Right lobe of liver (tissue), 6 donors: ENCODE measurements around the gene EPB41. TPM values are rescaled to one million over a fixed set of nuclear protein-coding genes. Genes with fewer than 3 reads are reported as not detected.

Experiments
- ATAC-seq, 4 donors: fragments of 200-7000 bp; cut with Tn5 transposase; one replicate each; pipeline ENCODE4 v1.9.1; 2020; ENCODE audit warnings: mild to moderate bottlenecking in 4 of 4, moderate library complexity in 4 of 4
- DNase-seq, 3 donors: peaks; one replicate each; pipeline ENCODE4 v3.0.0-alpha.2; 2020
- H3K27ac ChIP-seq, 3 donors: fragments of 200-600 bp; one replicate each; pipeline ENCODE4 v1.8.0; 2022
- H3K27me3 ChIP-seq, 2 donors: fragments of 200-600 bp; one replicate each; pipeline ENCODE4 v1.8.0; 2022
- H3K36me3 ChIP-seq, 4 donors: fragments of 200-600 bp; sonication (generic) in 1 of 4; one replicate each; pipeline versions ENCODE4 v1.5.1 to v1.8.0; 2017 to 2022; ENCODE audit warnings: control low read depth in 1 of 4
- H3K4me1 ChIP-seq, 4 donors: fragments of 200-600 bp; sonication (generic) in 1 of 4; one replicate each; pipeline versions ENCODE4 v1.5.1 to v1.8.0; 2017 to 2022; ENCODE audit warnings: control low read depth in 1 of 4
- H3K4me3 ChIP-seq, 3 donors: fragments of 200-600 bp; one replicate each; pipeline ENCODE4 v1.8.0; 2022
- H3K9me3 ChIP-seq, 4 donors: fragments of 200-600 bp; sonication (generic) in 1 of 4; one replicate each; pipeline versions ENCODE4 v1.5.1 to v1.8.0; 2017 to 2022; ENCODE audit warnings: control low read depth in 1 of 4
- POLR2A ChIP-seq: fragments of 450-650 bp; IDR thresholded peaks from one replicate; pipeline ENCODE4 v1.6.1; 2017; ENCODE audit warnings: antibody characterized with exemption, mild to moderate bottlenecking
- WGBS: methylation state at CpG from one replicate; pipeline ENCODE4 v1.1.6; 2018; ENCODE audit warnings: low coverage, low lambda C conversion rate; ENCODE audit not compliant: insufficient coverage; ENCODE audit errors: missing lambda C conversion rate; 5-methylcytosine and 5-hydroxymethylcytosine counted together
- intact Hi-C, 2 donors: fragments of 100-400 bp; cut with DNase I; formaldehyde crosslinking; loops; one replicate each; pipeline versions ENCODE4 v1.11.2 to v1.14.1; 2022
- total RNA-seq, 6 experiments: library from RNA; depleted of rRNA in 2 of 6; stranded (reverse); fragments of >200 nt in 2 of 6; fragmentation: NEBNext Ultra II Directional in 3 of 6; extraction: Animal tissue kit (Norgen Biotek cat#: 25700) in 3 of 6; gene quantifications; one replicate each; pipeline versions ENCODE4 v1.1.0 to v1.2.4, GENCODE V29; 2016 to 2023
- TF ChIP-seq, protein P1 (sequence below), 4 donors: fragments of 200-600 bp in 3 of 4; fragments of 450-650 bp in 1 of 4; IDR thresholded peaks; one replicate each; pipeline versions ENCODE4 v1.5.1 to v1.8.0; 2016 to 2022; ENCODE audit warnings: antibody characterized with exemption in 4 of 4, mild to moderate bottlenecking in 2 of 4
- donor health status: DM: no; HTN: yes; CAD: no.
- donor health status: DM: no; HTN: no; CAD: no.
- donor health status: DM: no; HTN: no; CAD: no.
- donor health status: DM: no; HTN: yes; CAD: no.
- donor health status: DM: no; HTN: yes; CAD: no.

The EPB41 gene
- total RNA-seq, 6 experiments from 2014 or later, result 35.3 to 58.7 (median 49.2) TPM

DNA sequence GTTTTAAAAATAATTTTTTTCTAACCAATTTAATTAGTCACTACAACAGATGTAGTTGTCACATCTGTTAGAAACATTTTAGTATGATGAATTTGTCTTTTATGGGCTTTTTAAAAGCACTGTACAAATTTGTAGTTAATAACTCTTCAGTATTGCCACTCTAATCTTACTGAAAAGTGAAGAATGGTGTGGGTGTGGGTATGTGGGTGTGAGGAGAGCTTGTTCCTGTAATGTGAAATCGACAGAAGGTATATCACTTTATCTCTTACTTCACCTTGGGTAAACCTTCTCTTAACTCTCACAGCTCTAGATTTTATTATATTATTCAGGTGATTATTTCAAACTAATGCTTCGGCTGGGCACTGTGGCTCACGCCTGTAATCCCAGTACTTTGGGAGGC is 166.8 kb downstream of the EPB41 start:
- H3K27me3 ChIP-seq, result no peaks in the 10 kb centered on the region
- no peaks in the 10 kb centered on the region for H3K36me3 ChIP-seq
- no peak for DNase-seq
- WGBS, result 83% methylated on average over 3 of the region's 3 CpGs
- H3K9me3 ChIP-seq, result no peaks in the 10 kb centered on the region
- TF ChIP-seq POLR2A, result no peak
- TF ChIP-seq, protein P1, sequence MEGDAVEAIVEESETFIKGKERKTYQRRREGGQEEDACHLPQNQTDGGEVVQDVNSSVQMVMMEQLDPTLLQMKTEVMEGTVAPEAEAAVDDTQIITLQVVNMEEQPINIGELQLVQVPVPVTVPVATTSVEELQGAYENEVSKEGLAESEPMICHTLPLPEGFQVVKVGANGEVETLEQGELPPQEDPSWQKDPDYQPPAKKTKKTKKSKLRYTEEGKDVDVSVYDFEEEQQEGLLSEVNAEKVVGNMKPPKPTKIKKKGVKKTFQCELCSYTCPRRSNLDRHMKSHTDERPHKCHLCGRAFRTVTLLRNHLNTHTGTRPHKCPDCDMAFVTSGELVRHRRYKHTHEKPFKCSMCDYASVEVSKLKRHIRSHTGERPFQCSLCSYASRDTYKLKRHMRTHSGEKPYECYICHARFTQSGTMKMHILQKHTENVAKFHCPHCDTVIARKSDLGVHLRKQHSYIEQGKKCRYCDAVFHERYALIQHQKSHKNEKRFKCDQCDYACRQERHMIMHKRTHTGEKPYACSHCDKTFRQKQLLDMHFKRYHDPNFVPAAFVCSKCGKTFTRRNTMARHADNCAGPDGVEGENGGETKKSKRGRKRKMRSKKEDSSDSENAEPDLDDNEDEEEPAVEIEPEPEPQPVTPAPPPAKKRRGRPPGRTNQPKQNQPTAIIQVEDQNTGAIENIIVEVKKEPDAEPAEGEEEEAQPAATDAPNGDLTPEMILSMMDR (IDR thresholded peaks at IDR 0.05), result no peak
- H3K27ac ChIP-seq, result no peak overlapping the region
- ATAC-seq, result no peak
- intact Hi-C loops, result no loop called here
- H3K4me1 ChIP-seq, result peaks cover 0 to 14% (median 4%) of the 10 kb centered on the region in 4 donors
- no peak overlapping the region for H3K4me3 ChIP-seq

- Histone ChIP-seq H3K36me3 (no peaks in the 10 kb centered on the region), H3K9me3 (no peaks in the 10 kb centered on the region), H3K4me3 (no peak overlapping the region), H3K27ac (peak overlapping the region in 1 of 3 donors; percentile 33), H3K4me1 (peaks cover 0 to 14% (median 4%) of the 10 kb centered on the region in 4 donors), H3K27me3 (no peaks in the 10 kb centered on the region)
- 25% methylated on average over 3 of the region's 3 CpGs for WGBS
- TF ChIP-seq, protein P1 (IDR thresholded peaks at IDR 0.05), result no peak
- TF ChIP-seq POLR2A, result no peak
- DNase-seq (no peak), ATAC-seq (peak; percentile 87 to 92 (median 90))
- intact Hi-C loops, result no loop called here
Observed at GRCh38 chr1:29082519-29082918, 168.2 kb downstream of the EPB41 start.

DNA sequence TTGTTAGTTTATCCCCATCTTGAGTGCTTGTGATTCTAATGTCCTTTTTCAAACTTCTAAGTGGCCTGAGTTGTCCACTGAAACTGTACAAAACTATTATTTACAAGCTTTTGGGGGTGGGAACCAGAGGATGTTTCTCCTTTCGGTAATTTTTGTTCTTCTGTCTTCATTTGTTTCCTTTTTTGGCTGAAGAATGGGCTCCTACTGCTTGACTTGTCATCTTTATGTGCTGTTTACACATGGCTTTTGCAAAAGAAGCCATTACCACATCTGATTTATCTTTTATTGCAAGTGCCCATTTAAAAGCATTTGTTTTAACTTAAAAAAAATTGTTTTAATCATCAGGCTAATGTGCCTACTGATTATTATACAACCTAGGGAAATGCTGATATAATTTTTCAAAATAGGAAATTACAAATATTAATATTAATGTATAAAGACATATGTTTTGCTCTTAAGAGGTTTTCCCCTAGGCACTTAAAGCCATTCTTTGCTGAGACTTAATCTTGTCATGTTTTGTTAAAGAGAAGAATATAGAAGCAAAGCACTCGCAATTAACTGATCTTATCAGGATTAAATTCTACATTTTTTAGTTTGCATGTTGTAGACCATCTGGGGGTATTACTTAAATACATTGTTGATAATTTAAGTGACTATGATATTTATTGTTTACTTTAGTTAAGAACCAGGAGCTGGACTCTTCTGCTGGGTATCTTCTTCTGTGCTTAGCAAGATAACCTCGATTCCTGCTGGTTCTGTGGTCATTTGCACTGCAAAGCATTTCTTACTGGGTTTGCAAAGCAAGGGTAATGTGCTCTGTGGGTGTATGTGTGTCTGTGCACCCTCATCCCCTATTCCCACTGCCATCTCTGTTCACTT is 169.2 kb downstream of the EPB41 start:
- no peaks in the 10 kb centered on the region for H3K9me3 ChIP-seq
- H3K4me1 ChIP-seq, result peaks cover 0 to 14% (median 4%) of the 10 kb centered on the region in 4 donors
- intact Hi-C loops, result no loop called here
- H3K27ac ChIP-seq, result peak overlapping the region in 1 of 3 donors; percentile 33
- no peak overlapping the region for H3K4me3 ChIP-seq
- ATAC-seq (peak in 1 of 4 donors; percentile 11), DNase-seq (no peak)
- 73% methylated on average over 3 of the region's 3 CpGs for WGBS
- no peak for TF ChIP-seq POLR2A
- TF ChIP-seq, protein P1 (IDR thresholded peaks at IDR 0.05), result no peak
- no peaks in the 10 kb centered on the region for H3K36me3 ChIP-seq
- H3K27me3 ChIP-seq, result no peaks in the 10 kb centered on the region

DNA sequence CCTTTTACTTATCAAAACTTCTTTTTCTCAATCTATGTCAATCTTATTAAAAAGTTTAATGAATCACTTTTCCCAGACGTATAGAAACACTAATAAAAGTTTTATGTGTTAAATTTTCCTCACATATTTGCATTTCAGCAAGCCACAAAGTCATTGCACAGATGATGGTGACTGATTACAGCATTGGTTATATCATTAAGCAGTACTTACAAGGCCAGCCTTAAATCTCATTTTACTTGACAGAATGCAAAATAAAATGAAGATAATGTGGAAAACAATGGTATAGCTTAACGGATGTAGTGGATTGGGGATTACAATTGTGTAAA is 169.8 kb downstream of the EPB41 start:
- Histone ChIP-seq H3K36me3 (no peaks in the 10 kb centered on the region), H3K27me3 (no peaks in the 10 kb centered on the region), H3K9me3 (no peaks in the 10 kb centered on the region), H3K4me3 (no peak overlapping the region), H3K27ac (no peak overlapping the region), H3K4me1 (peaks cover 0 to 14% (median 4%) of the 10 kb centered on the region in 4 donors)
- ATAC-seq (no peak), DNase-seq (no peak)
- WGBS, result 67% methylated on average over 2 of the region's 2 CpGs
- intact Hi-C loops, result no loop called here
- TF ChIP-seq, protein P1 (IDR thresholded peaks at IDR 0.05), result no peak
- no peak for TF ChIP-seq POLR2A
